ENCODE data around the gene ATG9A. TPM values are rescaled to one million over a fixed set of nuclear protein-coding genes. Genes with fewer than 3 reads are reported as not detected.

The ATG9A gene
- total and polyA plus RNA-seq, 4 donors = 22.5 to 49.1 (median 42.6) TPM

- DNase-seq (no peak), ATAC-seq (ENCODE audit: insufficient read depth, low FRiP score) (no peak)
- WGBS, 2 donors = 96% methylated on average over 16 of the region's 16 CpGs
- Histone ChIP-seq H3K4me3 (no peak overlapping the region), H3K36me3 (ENCODE audit: control insufficient read depth in 4 of 4, insufficient read depth in 4 of 4, low read length in 4 of 4) (peaks cover 18 to 60% (median 41%) of the 10 kb centered on the region in 4 donors), H3K4me1 (ENCODE audit: control insufficient read depth in 5 of 5, insufficient read depth in 5 of 5, low read length in 5 of 5) (peaks cover 0 to 26% (median 7%) of the 10 kb centered on the region in 5 donors), H3K27ac (ENCODE audit: low read depth in 1 of 2, low read length in 1 of 2) (no peak overlapping the region), H3K9me3 (ENCODE audit: control insufficient read depth in 4 of 4, insufficient read depth in 3 of 4, low read length in 3 of 4) (no peaks in the 10 kb centered on the region), H3K27me3 (ENCODE audit: control insufficient read depth in 3 of 3, insufficient read depth in 3 of 3, low read length in 2 of 3) (no peaks in the 10 kb centered on the region), H3K9ac (ENCODE audit: insufficient read depth in 1 of 2, low read length in 2 of 2) (no peak overlapping the region)
- TF ChIP-seq CTCF (IDR thresholded peaks at IDR 0.05; ENCODE audit: control extremely low read depth, extremely low read depth) = no peak
Measured at GRCh38 chr2:219221957-219222518, 7.4 kb downstream of the ATG9A start.

- Histone ChIP-seq H3K9ac (ENCODE audit: insufficient read depth in 1 of 2, low read length in 2 of 2) (no peak overlapping the region), H3K36me3 (ENCODE audit: control insufficient read depth in 4 of 4, insufficient read depth in 4 of 4, low read length in 4 of 4) (peaks cover 18 to 59% (median 48%) of the 10 kb centered on the region in 4 donors), H3K4me1 (ENCODE audit: control insufficient read depth in 5 of 5, insufficient read depth in 5 of 5, low read length in 5 of 5) (peaks cover 0 to 26% (median 11%) of the 10 kb centered on the region in 5 donors), H3K27me3 (ENCODE audit: control insufficient read depth in 3 of 3, insufficient read depth in 3 of 3, low read length in 2 of 3) (no peaks in the 10 kb centered on the region), H3K4me3 (no peak overlapping the region), H3K9me3 (ENCODE audit: control insufficient read depth in 4 of 4, insufficient read depth in 3 of 4, low read length in 3 of 4) (no peaks in the 10 kb centered on the region), H3K27ac (ENCODE audit: low read depth in 1 of 2, low read length in 1 of 2) (no peak overlapping the region)
- 89 to 90% methylated on average over 19 of the region's 19 CpGs for WGBS, 2 donors
- no peak for TF ChIP-seq CTCF (IDR thresholded peaks at IDR 0.05; ENCODE audit: control extremely low read depth, extremely low read depth)
- ATAC-seq (ENCODE audit: insufficient read depth, low FRiP score) (no peak), DNase-seq (no peak)
Measured at GRCh38 chr2:219220652-219221402, 8.6 kb downstream of the ATG9A start.

- Histone ChIP-seq H3K27me3 (ENCODE audit: control insufficient read depth in 3 of 3, insufficient read depth in 3 of 3, low read length in 2 of 3) (no peaks in the 10 kb centered on the region), H3K4me3 (no peak overlapping the region), H3K36me3 (ENCODE audit: control insufficient read depth in 4 of 4, insufficient read depth in 4 of 4, low read length in 4 of 4) (peaks cover 13 to 53% (median 44%) of the 10 kb centered on the region in 4 donors), H3K9ac (ENCODE audit: insufficient read depth in 1 of 2, low read length in 2 of 2) (peak overlapping the region in 1 of 2 donors; percentile 74), H3K27ac (ENCODE audit: low read depth in 1 of 2, low read length in 1 of 2) (peak overlapping the region in 1 of 2 donors; percentile 4), H3K4me1 (ENCODE audit: control insufficient read depth in 5 of 5, insufficient read depth in 5 of 5, low read length in 5 of 5) (peaks cover 0 to 26% (median 11%) of the 10 kb centered on the region in 5 donors), H3K9me3 (ENCODE audit: control insufficient read depth in 4 of 4, insufficient read depth in 3 of 4, low read length in 3 of 4) (no peaks in the 10 kb centered on the region)
- DNase-seq (no peak), ATAC-seq (ENCODE audit: insufficient read depth, low FRiP score) (no peak)
- WGBS, 2 donors = 91 to 94% methylated on average over 18 of the region's 18 CpGs
- TF ChIP-seq CTCF (IDR thresholded peaks at IDR 0.05; ENCODE audit: control extremely low read depth, extremely low read depth) = no peak
Measured at GRCh38 chr2:219219784-219220532, 9.5 kb downstream of the ATG9A start.
